GM12878 (cell line): Measurements from ENCODE around the gene KCTD2. TPM values are rescaled to one million over a fixed set of nuclear protein-coding genes. Genes with fewer than 3 reads are reported as not detected.

Source experiments
- ATAC-seq: fragments of 200-7000 bp; cut with Tn5 transposase; 3 replicates; pipeline ENCODE4 v1.9.1; 2020; ENCODE audit warnings: mild to moderate bottlenecking, moderate library complexity
- BruUV-seq: library from RNA; stranded (reverse); fragments of 400-500 nt; replicated peaks from 2 replicates; lab custom pipeline; 2021; lab: Mats Ljungman, UMichigan
- CTCF ChIA-PET: fragments of 300-600 bp; sonication (Branson Sonifier 250); formaldehyde crosslinking; extraction: SDS; loops from one replicate; lab custom pipeline; 2021; ENCODE audit warnings: inconsistent platforms; lab: Yijun Ruan, JAX
- POLR2A ChIA-PET: fragments of 350-600 bp; formaldehyde crosslinking; extraction: SDS; loops from one replicate; lab custom pipeline; 2021; ENCODE audit warnings: inconsistent platforms; lab: Charles Lee
- RAD21 ChIA-PET: fragments of 300-600 bp; sonication (Branson Sonifier 250); formaldehyde crosslinking; loops from one replicate; lab custom pipeline; 2023; ENCODE audit warnings: antibody characterized with exemption; ENCODE audit not compliant: unreplicated experiment; lab: Charles Lee
- SMC1A ChIA-PET: fragments of 300-600 bp; sonication (Branson Sonifier 250); formaldehyde crosslinking; loops from one replicate; lab custom pipeline; 2023; ENCODE audit not compliant: unreplicated experiment, uncharacterized antibody; lab: Charles Lee
- DNase-seq: peaks from one replicate; pipeline ENCODE4 v3.0.0-alpha.2; 2011; ENCODE audit warnings: low read depth, low spot score
- FAIRE-seq: peaks from 3 replicates; lab custom pipeline; 2011; peaks lifted over from hg19 to GRCh38; lab: Jason Lieb, UNC
- H2AFZ ChIP-seq: 2 replicates; pipeline ENCODE4 v1.6.0; 2011; ENCODE audit warnings: low read depth, low read length, control low read depth; ENCODE audit not compliant: control insufficient read depth
- H3K27ac ChIP-seq: 2 replicates; pipeline ENCODE4 v1.5.1; 2011; ENCODE audit warnings: control low read depth; ENCODE audit not compliant: control insufficient read depth, insufficient read depth
- H3K27me3 ChIP-seq, 2 experiments: replicated peaks in 1 of 2; 2 replicates each; pipeline versions ENCODE4 v1.6.0 to v1.6.1; 2011; ENCODE audit warnings: low read length in 1 of 2; ENCODE audit not compliant: control insufficient read depth in 2 of 2, insufficient read depth in 2 of 2
- H3K36me3 ChIP-seq, 2 experiments: 2 replicates each; pipeline ENCODE4 v1.5.1; 2011; ENCODE audit warnings: low read length in 1 of 2; ENCODE audit not compliant: control insufficient read depth in 2 of 2, insufficient read depth in 2 of 2
- H3K4me1 ChIP-seq: 2 replicates; pipeline ENCODE4 v1.6.1; 2011; ENCODE audit warnings: mild to moderate bottlenecking, low read length, moderate library complexity, mixed read lengths; ENCODE audit not compliant: control insufficient read depth, insufficient read depth
- H3K4me2 ChIP-seq: 2 replicates; pipeline ENCODE4 v1.6.0; 2011; ENCODE audit warnings: control low read depth; ENCODE audit not compliant: control insufficient read depth, insufficient read depth
- H3K4me3 ChIP-seq: fragments of 200-600 bp; sonication (generic); 2 replicates; pipeline ENCODE4 v1.5.1; 2016
- H3K79me2 ChIP-seq: 2 replicates; pipeline ENCODE4 v1.6.0; 2011; ENCODE audit warnings: low read length; ENCODE audit not compliant: control insufficient read depth, insufficient read depth
- H3K9ac ChIP-seq: 2 replicates; pipeline ENCODE4 v1.8.0; 2011; ENCODE audit warnings: low read length, control low read depth, mixed read lengths; ENCODE audit not compliant: control insufficient read depth, insufficient read depth
- H3K9me3 ChIP-seq: replicated peaks from 3 replicates; pipeline ENCODE4 v1.5.1; 2011; ENCODE audit warnings: mild to moderate bottlenecking, low read length; ENCODE audit not compliant: control insufficient read depth, insufficient read depth
- H4K20me1 ChIP-seq: 2 replicates; pipeline ENCODE4 v1.6.0; 2011; ENCODE audit not compliant: control insufficient read depth, insufficient read depth
- CREB1 ChIP-seq: IDR thresholded peaks from 2 replicates; pipeline ENCODE4 v1.6.1; 2012; ENCODE audit warnings: low read depth, mild to moderate bottlenecking, inconsistent platforms
- E4F1 ChIP-seq: fragments of 450-650 bp; IDR thresholded peaks from 2 replicates; pipeline ENCODE4 v1.6.1; 2018; ENCODE audit warnings: borderline replicate concordance, mild to moderate bottlenecking; ENCODE audit not compliant: partially characterized antibody
- EED ChIP-seq: sonication (generic); IDR thresholded peaks from 2 replicates; pipeline ENCODE4 v1.6.1; 2016; ENCODE audit warnings: antibody characterized with exemption, low read depth
- HDGF ChIP-seq: fragments of 450-650 bp; IDR thresholded peaks from 2 replicates; pipeline ENCODE4 v1.6.1; 2016; ENCODE audit warnings: antibody characterized with exemption
- NR2C1 ChIP-seq: fragments of 450-650 bp; IDR thresholded peaks from 2 replicates; pipeline ENCODE4 v1.6.1; 2017; ENCODE audit warnings: antibody characterized with exemption, mild to moderate bottlenecking, moderate library complexity
- NR2F1 ChIP-seq: fragments of 450-650 bp; conservative IDR thresholded peaks from 2 replicates; pipeline ENCODE4 v1.6.1; 2017; ENCODE audit warnings: mild to moderate bottlenecking
- PML ChIP-seq: IDR thresholded peaks from 2 replicates; pipeline ENCODE4 v1.6.1; 2012; ENCODE audit warnings: low read length, inconsistent platforms
- POU2F2 ChIP-seq: IDR thresholded peaks from 3 replicates; pipeline ENCODE4 v1.6.1; 2011; ENCODE audit warnings: low read depth, mild to moderate bottlenecking, low read length, borderline replicate concordance
- SMARCA5 ChIP-seq: fragments of 450-650 bp; IDR thresholded peaks from 2 replicates; pipeline ENCODE4 v1.6.1; 2017; ENCODE audit warnings: mild to moderate bottlenecking
- SUPT20H ChIP-seq: IDR thresholded peaks from 2 replicates; pipeline ENCODE4 v1.6.1; 2011; ENCODE audit warnings: low read depth, mild to moderate bottlenecking, low read length, moderate library complexity, borderline replicate concordance; ENCODE audit not compliant: control insufficient read depth
- ZBTB33 ChIP-seq: fragments of 450-650 bp; IDR thresholded peaks from 2 replicates; pipeline ENCODE4 v1.6.1; 2017; ENCODE audit warnings: mild to moderate bottlenecking
- ZNF24 ChIP-seq: fragments of 450-650 bp; IDR thresholded peaks from 2 replicates; pipeline ENCODE4 v1.6.1; 2017; ENCODE audit warnings: antibody characterized with exemption, mild to moderate bottlenecking
- ZSCAN29 ChIP-seq: fragments of 450-650 bp; IDR thresholded peaks from 2 replicates; pipeline ENCODE4 v1.6.1; 2017; ENCODE audit warnings: mild to moderate bottlenecking, moderate library complexity
- ZZZ3 ChIP-seq: IDR thresholded peaks from 2 replicates; pipeline ENCODE4 v1.6.1; 2011; ENCODE audit warnings: low read depth; ENCODE audit not compliant: control insufficient read depth, insufficient read length
- WGBS: methylation state at CpG from one replicate; pipeline ENCODE4 v1.1.6; 2016; ENCODE audit warnings: low lambda C conversion rate; ENCODE audit not compliant: insufficient replicate concordance, insufficient coverage; ENCODE audit errors: missing lambda C conversion rate; 5-methylcytosine and 5-hydroxymethylcytosine counted together
- in situ Hi-C: fragments of 300-500 bp; cut with MboI; formaldehyde crosslinking; loops from 9 replicates; pipeline ENCODE4 v1.14.3; 2018; ENCODE audit warnings: mixed read lengths
- intact Hi-C: fragments of 100-400 bp; cut with micrococcal nuclease; formaldehyde crosslinking; loops from one replicate; pipeline ENCODE4 v1.14.2; 2022; ENCODE audit not compliant: unreplicated experiment
- polyA plus RNA-seq, 11 experiments: library from polyadenylated mRNA; depleted of rRNA in 4 of 11; unstranded in 6 of 11; stranded (reverse) in 5 of 11; fragments of >200 nt; fragmentation: Nextera tagmentation in 4 of 11; fragmentation: Illumina TruSeq in 1 of 11; extraction: Ambion mirVana in 4 of 11; extraction: Trizol in 1 of 11; gene quantifications; 1 replicate in 1 of 11; 2 replicates in 10 of 11; pipeline versions ENCODE4 v1.2.1 to v1.2.3, GENCODE V29; 2011 to 2016; ENCODE audit warnings: inconsistent platforms in 2 of 11, missing spikeins in 2 of 11, low read depth in 1 of 11
- total RNA-seq, 4 experiments: library from RNA; depleted of rRNA in 3 of 4; stranded (reverse); fragments of >200 nt in 3 of 4; fragmentation: Illumina TruSeq in 1 of 4; extraction: Trizol in 1 of 4; gene quantifications; 2 replicates each; pipeline versions ENCODE4 v1.2.1 to v1.2.3, GENCODE V29; 2013 to 2021

The KCTD2 gene
- total and polyA plus RNA-seq, 10 of the 15 experiments (the other 5 are each of a cell fraction or from before 2014, with no cell fraction given) = 1.5 to 27.5 (median 13.7) TPM

GRCh38 chr17:75077072-75077495, 30.1 kb downstream of the KCTD2 start:
- Histone ChIP-seq H3K4me3 (peak overlapping the region; percentile 47; the same call in 1 of the 2 replicates), H2AFZ (peak overlapping the region; percentile 82)

More at GRCh38 chr17:75077072-75077495, 30.1 kb downstream of the KCTD2 start:
- Histone ChIP-seq H3K4me2 (peak overlapping the region; percentile 91), H3K9me3 (no peaks in the 10 kb centered on the region), H3K79me2 (no peaks in the 10 kb centered on the region), H3K27ac (peak overlapping the region; percentile 64; the same call in 1 of the 2 replicates), H3K9ac (peak overlapping the region; percentile 79; the same call in 1 of the 2 replicates), H4K20me1 (no peaks in the 10 kb centered on the region), H3K36me3 (no peaks in the 10 kb centered on the region), H3K27me3 (no peaks in the 10 kb centered on the region), H3K4me1 (peaks cover 30% of the 10 kb centered on the region)
- DNase-seq (no peak), ATAC-seq (no peak), FAIRE-seq (no peak)
- POLR2A ChIA-PET = interaction anchor here (0.7 to 3.9 kb wide), 2 partner anchors 11 to 64 kb away, joined by 3 to 15 read pairs; partner anchors contain the start of gene SLC16A5
- no TSS peak for BruUV-seq
- SMC1A ChIA-PET = interaction anchor here (1.1 kb wide), 1 partner anchor 116 kb away, joined by 3 read pairs; no protein-coding TSS in a partner anchor
- TF ChIP-seq ZBTB33 (peak; percentile 88), E4F1 (no peak), PML (no peak), POU2F2 (peak; percentile 42; the same call in 1 of the 3 replicates), NR2C1 (peak; percentile 79), ZSCAN29 (no peak), NR2F1 (peak; percentile 77), EED (no peak), SUPT20H (no peak), ZZZ3 (no peak), CREB1 (no peak), HDGF (no peak), ZNF24 (no peak), SMARCA5 (peak; percentile 51; the same call in 1 of the 2 replicates)
- intact Hi-C loops = no loop called here
- CTCF ChIA-PET = interaction anchor here (1.4 to 7.6 kb wide), 2 partner anchors 36 to 116 kb away, joined by 4 to 54 read pairs; no protein-coding TSS in a partner anchor
- WGBS = 1% methylated on average over 29 of the region's 30 CpGs
- in situ Hi-C loops = no loop called here
- RAD21 ChIA-PET = interaction anchor here (0.7 to 1.7 kb wide), 4 partner anchors 26 to 116 kb away, joined by 3 to 10 read pairs (median 6); no protein-coding TSS in a partner anchor
